Caco-2 (cell line): ENCODE results near the gene APOL3. TPM values are rescaled to one million over a fixed set of nuclear protein-coding genes. Genes with fewer than 3 reads are reported as not detected.
"Not testable (repeated sequence)": the region's sequence is repeated elsewhere in the genome, so short reads cannot be mapped to it uniquely, and the experiment has no call there.

Experiments used
- BruUV-seq: library from RNA; stranded (reverse); fragments of 400-500 nt; replicated peaks from 2 replicates; lab custom pipeline; 2021; lab: Mats Ljungman, UMichigan
- CTCF ChIA-PET: fragments of 300-600 bp; sonication (Branson Sonifier 250); formaldehyde crosslinking; loops from one replicate; lab custom pipeline; 2022; ENCODE audit warnings: antibody characterized with exemption; lab: Charles Lee
- POLR2A ChIA-PET: fragments of 300-600 bp; sonication (Branson Sonifier 250); formaldehyde crosslinking; loops from one replicate; lab custom pipeline; 2022; ENCODE audit warnings: antibody characterized with exemption; lab: Charles Lee
- DNase-seq, 2 experiments: peaks; one replicate each; pipeline versions ENCODE4 v3.0.0 to v3.0.0-alpha.2; 2020 to 2022
- H3K27me3 ChIP-seq: replicated peaks from 2 replicates; pipeline ENCODE4 v1.6.0; 2011; ENCODE audit warnings: low read length; ENCODE audit not compliant: control insufficient read depth, insufficient read depth
- H3K36me3 ChIP-seq: 2 replicates; pipeline ENCODE4 v1.5.1; 2011; ENCODE audit warnings: low read length; ENCODE audit not compliant: control insufficient read depth, insufficient read depth
- H3K4me1 ChIP-seq: fragments of 250-450 bp; sonication (Bioruptor Pico); 2 replicates; pipeline ENCODE4 v1.5.1; 2020; ENCODE audit warnings: mild to moderate bottlenecking
- H3K4me3 ChIP-seq: 2 replicates; pipeline ENCODE4 v1.5.1; 2011; ENCODE audit warnings: low read depth, mild to moderate bottlenecking, control low read depth, low read length
- H3K9me3 ChIP-seq: fragments of 250-450 bp; sonication (Bioruptor Pico); 2 replicates; pipeline ENCODE4 v1.5.1; 2020; ENCODE audit warnings: mild to moderate bottlenecking, moderate library complexity
- H3K27ac Mint-ChIP-seq: one replicate; pipeline ENCODE4 v1.8.0; 2022; ENCODE audit warnings: mixed read lengths; ENCODE audit not compliant: unreplicated experiment
- H3K27me3 Mint-ChIP-seq: one replicate; pipeline ENCODE4 v1.8.0; 2022; ENCODE audit warnings: mixed read lengths; ENCODE audit not compliant: insufficient read depth, unreplicated experiment
- H3K36me3 Mint-ChIP-seq: one replicate; pipeline ENCODE4 v1.8.0; 2022; ENCODE audit warnings: mild to moderate bottlenecking, mixed read lengths; ENCODE audit not compliant: insufficient read depth, unreplicated experiment
- H3K4me1 Mint-ChIP-seq: one replicate; pipeline ENCODE4 v1.8.0; 2022; ENCODE audit warnings: low read depth, mixed read lengths; ENCODE audit not compliant: unreplicated experiment
- H3K4me3 Mint-ChIP-seq: one replicate; pipeline ENCODE4 v1.8.0; 2022; ENCODE audit warnings: mild to moderate bottlenecking, moderate library complexity, mixed read lengths; ENCODE audit not compliant: unreplicated experiment
- H3K9me3 Mint-ChIP-seq: one replicate; pipeline ENCODE4 v1.8.0; 2022; ENCODE audit warnings: mixed read lengths; ENCODE audit not compliant: unreplicated experiment
- intact Hi-C: fragments of 100-400 bp; cut with micrococcal nuclease; formaldehyde crosslinking; loops from one replicate; pipeline ENCODE4 v1.10.0; 2022; ENCODE audit not compliant: unreplicated experiment
- total RNA-seq: library from RNA; stranded (reverse); gene quantifications from 2 replicates; pipeline ENCODE4 v1.2.3, GENCODE V29; 2022
- TF ChIP-seq, protein P1 (sequence below), 2 experiments: fragments of 200-600 bp in 1 of 2; IDR thresholded peaks; 1 replicate in 1 of 2; 2 replicates in 1 of 2; pipeline versions ENCODE4 v1.5.1 to v1.8.0; 2011 to 2022; ENCODE audit warnings: antibody characterized with exemption in 1 of 2, control low read depth in 1 of 2, inconsistent platforms in 1 of 2, low read depth in 1 of 2, low read length in 1 of 2, mild to moderate bottlenecking in 1 of 2, moderate library complexity in 1 of 2; ENCODE audit not compliant: insufficient read depth in 1 of 2, severe bottlenecking in 1 of 2, unreplicated experiment in 1 of 2

Gene APOL3
- total RNA-seq, 1 experiment from 2014 or later: not detected

DNA sequence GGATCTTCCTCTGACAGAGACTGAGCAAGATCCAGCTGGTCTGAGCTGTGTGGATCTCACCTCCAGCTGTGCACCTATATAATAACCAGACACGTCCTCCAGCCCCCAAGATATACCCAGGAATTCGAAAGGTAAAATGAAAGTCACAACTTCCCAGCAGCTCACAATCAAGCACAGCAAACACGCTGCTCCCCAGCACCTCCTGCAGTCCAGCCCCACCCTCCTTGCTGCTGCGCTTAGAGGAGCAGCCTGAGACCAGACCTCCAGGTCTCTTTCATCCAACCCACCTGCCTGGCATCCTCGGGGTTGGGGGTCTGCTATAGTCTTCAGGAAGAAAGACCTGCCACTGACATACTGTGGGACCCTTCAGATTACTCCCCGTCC lies 44.1 kb upstream of the APOL3 start:
- Mint-ChIP-seq H3K36me3 (no peaks in the 10 kb centered on the region), H3K4me1 (peaks cover 15% of the 10 kb centered on the region), H3K9me3 (peaks cover 14% of the 10 kb centered on the region), H3K27me3 (peaks cover 3% of the 10 kb centered on the region), H3K27ac (no peak overlapping the region), H3K4me3 (no peak overlapping the region)
- no peak for DNase-seq
- Histone ChIP-seq H3K9me3 (peaks cover 8% of the 10 kb centered on the region), H3K4me1 (peaks cover 4% of the 10 kb centered on the region; the same call in 1 of the 2 replicates), H3K27me3 (no peaks in the 10 kb centered on the region), H3K4me3 (no peak overlapping the region), H3K36me3 (no peaks in the 10 kb centered on the region)
- ChIA-PET CTCF (interaction anchor here (0.6 to 1.1 kb wide), 4 partner anchors 10 to 60 kb away, joined by 3 to 4 read pairs (median 4); partner anchors contain the start of gene APOL2), POLR2A (no interaction called here)
- TF ChIP-seq, protein P1, sequence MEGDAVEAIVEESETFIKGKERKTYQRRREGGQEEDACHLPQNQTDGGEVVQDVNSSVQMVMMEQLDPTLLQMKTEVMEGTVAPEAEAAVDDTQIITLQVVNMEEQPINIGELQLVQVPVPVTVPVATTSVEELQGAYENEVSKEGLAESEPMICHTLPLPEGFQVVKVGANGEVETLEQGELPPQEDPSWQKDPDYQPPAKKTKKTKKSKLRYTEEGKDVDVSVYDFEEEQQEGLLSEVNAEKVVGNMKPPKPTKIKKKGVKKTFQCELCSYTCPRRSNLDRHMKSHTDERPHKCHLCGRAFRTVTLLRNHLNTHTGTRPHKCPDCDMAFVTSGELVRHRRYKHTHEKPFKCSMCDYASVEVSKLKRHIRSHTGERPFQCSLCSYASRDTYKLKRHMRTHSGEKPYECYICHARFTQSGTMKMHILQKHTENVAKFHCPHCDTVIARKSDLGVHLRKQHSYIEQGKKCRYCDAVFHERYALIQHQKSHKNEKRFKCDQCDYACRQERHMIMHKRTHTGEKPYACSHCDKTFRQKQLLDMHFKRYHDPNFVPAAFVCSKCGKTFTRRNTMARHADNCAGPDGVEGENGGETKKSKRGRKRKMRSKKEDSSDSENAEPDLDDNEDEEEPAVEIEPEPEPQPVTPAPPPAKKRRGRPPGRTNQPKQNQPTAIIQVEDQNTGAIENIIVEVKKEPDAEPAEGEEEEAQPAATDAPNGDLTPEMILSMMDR (IDR thresholded peaks at IDR 0.05; ENCODE audit: insufficient read depth in 1 of 2, low read depth in 1 of 2, low read length in 1 of 2, severe bottlenecking in 1 of 2, unreplicated experiment in 1 of 2): no peak
- no TSS peak for BruUV-seq
- intact Hi-C loops: no loop called here

GRCh38 chr22:36204001-36204631 lies 43.6 kb upstream of the APOL3 start:
- intact Hi-C loops: no loop called here
- ChIA-PET CTCF (interaction anchor here (0.6 to 1.1 kb wide), 4 partner anchors 9 to 59 kb away, joined by 3 to 4 read pairs (median 4); partner anchors contain the start of gene APOL2), POLR2A (no interaction called here)
- H3K4me3 ChIP-seq: no peak overlapping the region
- no peaks in the 10 kb centered on the region for H3K36me3 ChIP-seq
- peaks cover 9% of the 10 kb centered on the region for H3K9me3 Mint-ChIP-seq
- H3K4me1 ChIP-seq: peaks cover 3% of the 10 kb centered on the region; the same call in 1 of the 2 replicates
- H3K36me3 Mint-ChIP-seq: no peaks in the 10 kb centered on the region
- H3K27ac Mint-ChIP-seq: no peak overlapping the region
- no TSS peak for BruUV-seq
- peaks cover 4% of the 10 kb centered on the region for H3K9me3 ChIP-seq
- TF ChIP-seq, protein P1 (IDR thresholded peaks at IDR 0.05; ENCODE audit: insufficient read depth in 1 of 2, low read depth in 1 of 2, low read length in 1 of 2, severe bottlenecking in 1 of 2, unreplicated experiment in 1 of 2): no peak
- H3K27me3 Mint-ChIP-seq: peaks cover 3% of the 10 kb centered on the region
- H3K27me3 ChIP-seq: no peaks in the 10 kb centered on the region
- H3K4me1 Mint-ChIP-seq: peaks cover 11% of the 10 kb centered on the region
- H3K4me3 Mint-ChIP-seq: no peak overlapping the region
- no peak for DNase-seq

DNA sequence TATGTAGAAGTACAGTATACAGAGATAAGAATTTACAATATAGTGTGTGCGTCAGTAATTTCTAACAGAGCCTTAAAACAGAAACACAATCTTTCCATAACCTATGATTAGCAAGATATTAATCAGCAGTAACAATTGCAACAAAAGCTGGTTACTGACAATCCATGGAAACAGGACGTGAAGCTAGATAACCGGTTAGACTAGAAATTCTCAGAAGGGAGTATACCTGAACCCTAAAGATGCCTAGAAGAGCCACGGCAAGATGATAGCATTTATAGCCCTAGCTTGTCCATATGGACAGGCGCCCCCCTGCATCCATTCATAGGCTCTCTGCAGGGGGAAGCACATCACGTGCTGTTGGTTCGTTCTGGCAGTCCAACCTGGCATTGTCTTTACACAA lies 42.9 kb upstream of the APOL3 start:
- H3K4me1 ChIP-seq, H3K4me1 Mint-ChIP-seq, H3K36me3 Mint-ChIP-seq, DNase-seq, H3K27me3 Mint-ChIP-seq, H3K4me3 ChIP-seq, POLR2A ChIA-PET, BruUV-seq, H3K36me3 ChIP-seq, H3K27me3 ChIP-seq, H3K9me3 Mint-ChIP-seq, H3K4me3 Mint-ChIP-seq, intact Hi-C loops, H3K27ac Mint-ChIP-seq, H3K9me3 ChIP-seq: not testable (repeated sequence)
- CTCF ChIA-PET: interaction anchor here (1.3 kb wide), 1 partner anchor 36 kb away, joined by 3 read pairs; the partner anchor contains the start of gene APOL2

DNA sequence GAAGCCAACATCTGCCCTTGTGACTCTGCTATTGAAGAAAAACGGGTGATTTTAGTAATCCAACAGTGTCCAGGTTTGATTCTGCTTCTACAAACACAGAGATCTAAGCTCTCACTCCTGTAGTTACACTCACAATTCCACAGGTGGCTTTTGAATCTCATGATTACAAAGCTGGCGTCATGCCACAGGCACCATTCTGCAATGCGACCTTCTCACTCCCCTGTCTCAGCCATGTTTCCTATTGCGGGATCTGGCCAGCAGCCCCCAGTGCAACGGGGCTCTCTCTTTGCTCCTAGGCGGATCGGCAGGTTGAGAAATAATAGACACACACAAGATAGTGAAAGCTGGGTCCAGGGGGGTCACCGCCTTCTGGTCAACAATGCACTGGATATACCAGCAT lies 42.4 kb upstream of the APOL3 start:
- H3K9me3 ChIP-seq, H3K4me3 ChIP-seq, H3K4me1 ChIP-seq, H3K4me3 Mint-ChIP-seq, intact Hi-C loops, BruUV-seq, H3K36me3 Mint-ChIP-seq, H3K9me3 Mint-ChIP-seq, H3K27me3 Mint-ChIP-seq, H3K27ac Mint-ChIP-seq, POLR2A ChIA-PET, H3K36me3 ChIP-seq, H3K27me3 ChIP-seq, DNase-seq: not testable (repeated sequence)
- H3K4me1 Mint-ChIP-seq: peaks cover 12% of the 10 kb centered on the region
- CTCF ChIA-PET: interaction anchor here (1.3 kb wide), 1 partner anchor 36 kb away, joined by 3 read pairs; the partner anchor contains the start of gene APOL2
